Lung (tissue), 12 donors: ENCODE results near the gene MAMDC2. TPM values are rescaled to one million over a fixed set of nuclear protein-coding genes. Genes with fewer than 3 reads are reported as not detected.
"Not testable (repeated sequence)": the region's sequence is repeated elsewhere in the genome, so short reads cannot be mapped to it uniquely, and the experiment has no call there.

ENCODE experiments used
- ATAC-seq: fragments of 200-7000 bp; cut with Tn5 transposase; one replicate; pipeline ENCODE4 v1.9.1; 2020; ENCODE audit warnings: moderate number of reproducible peaks; ENCODE audit not compliant: insufficient read depth, low FRiP score
- DNase-seq, 3 donors: peaks; one replicate each; pipeline ENCODE4 v3.0.0-alpha.2; 2013 to 2017
- H3K27ac ChIP-seq, 2 donors: one replicate each; pipeline ENCODE4 v1.5.1; 2013; ENCODE audit warnings: mild to moderate bottlenecking in 2 of 2, moderate library complexity in 2 of 2, control low read depth in 1 of 2, inconsistent platforms in 1 of 2, low read depth in 1 of 2, low read length in 1 of 2
- H3K27me3 ChIP-seq, 3 donors: one replicate each; pipeline ENCODE4 v1.5.1; 2013; ENCODE audit warnings: low read length in 2 of 3; ENCODE audit not compliant: control insufficient read depth in 3 of 3, insufficient read depth in 3 of 3
- H3K36me3 ChIP-seq, 4 donors: one replicate each; pipeline ENCODE4 v1.5.1; 2013; ENCODE audit warnings: low read length in 4 of 4, mild to moderate bottlenecking in 1 of 4, moderate library complexity in 1 of 4; ENCODE audit not compliant: control insufficient read depth in 4 of 4, insufficient read depth in 4 of 4
- H3K4me1 ChIP-seq, 5 donors: one replicate each; pipeline ENCODE4 v1.5.1; 2013; ENCODE audit warnings: low read length in 5 of 5, mild to moderate bottlenecking in 2 of 5, moderate library complexity in 1 of 5; ENCODE audit not compliant: control insufficient read depth in 5 of 5, insufficient read depth in 5 of 5
- H3K4me3 ChIP-seq: one replicate; pipeline ENCODE4 v1.5.1; 2013; ENCODE audit warnings: mild to moderate bottlenecking, control low read depth, moderate library complexity
- H3K9ac ChIP-seq, 2 donors: one replicate each; pipeline ENCODE4 v1.5.1; 2013; ENCODE audit warnings: low read length in 2 of 2, control low read depth in 1 of 2; ENCODE audit not compliant: insufficient read depth in 1 of 2
- H3K9me3 ChIP-seq, 4 donors: one replicate each; pipeline ENCODE4 v1.5.1; 2013; ENCODE audit warnings: low read length in 3 of 4, mild to moderate bottlenecking in 1 of 4, moderate library complexity in 1 of 4; ENCODE audit not compliant: control insufficient read depth in 4 of 4, insufficient read depth in 3 of 4
- CTCF ChIP-seq: IDR thresholded peaks from 2 replicates; pipeline ENCODE4 v1.5.1; 2012; ENCODE audit warnings: mild to moderate bottlenecking; ENCODE audit errors: control extremely low read depth, extremely low read depth
- WGBS, 2 donors: extraction: QIAGEN DNeasy Blood & Tissue Kit; methylation state at CpG; one replicate each; pipeline ENCODE4 v1.1.7; 2013; 5-methylcytosine and 5-hydroxymethylcytosine counted together
- polyA plus RNA-seq, 2 donors: library from polyadenylated mRNA; stranded (reverse); fragments of 200-250 nt; gene quantifications; one replicate each; pipeline ENCODE4 v1.2.1, GENCODE V29; 2013
- total RNA-seq, 2 donors: library from RNA; depleted of rRNA in 1 of 2; stranded (reverse); fragments of >200 nt in 1 of 2; gene quantifications; one replicate each; pipeline ENCODE4 v1.2.1, GENCODE V29; 2014 to 2021
- donor health status: control.
- donor health status: control.
- donor health status: Bipolar disorder and iron deficiency.
- donor health status: healthy.
- donor health status: DM: yes; HTN: yes; CAD: no.

The MAMDC2 gene
- total and polyA plus RNA-seq, 4 donors = 6.5 to 28.6 (median 10.0) TPM

GRCh38 chr9:70177121-70177520, 133.5 kb downstream of the MAMDC2 start:
- TF ChIP-seq CTCF = no peak
- no peak overlapping the region for H3K4me3 ChIP-seq
- no peak overlapping the region for H3K9ac ChIP-seq
- H3K4me1 ChIP-seq = no peaks in the 10 kb centered on the region
- DNase-seq = no peak
- H3K27ac ChIP-seq = no peak overlapping the region
- 89 to 90% methylated on average over 1 of the region's 1 CpG for WGBS, 2 donors
- H3K27me3 ChIP-seq = no peaks in the 10 kb centered on the region
- ATAC-seq = no peak
- H3K36me3 ChIP-seq = peaks cover 0 to 2% (median 0%) of the 10 kb centered on the region in 4 donors
- no peaks in the 10 kb centered on the region for H3K9me3 ChIP-seq

GRCh38 chr9:70192707-70193106, 149.1 kb downstream of the MAMDC2 start:
- no peaks in the 10 kb centered on the region for H3K27me3 ChIP-seq
- no peak overlapping the region for H3K4me3 ChIP-seq
- H3K9me3 ChIP-seq = no peaks in the 10 kb centered on the region
- H3K4me1 ChIP-seq = no peaks in the 10 kb centered on the region
- H3K36me3 ChIP-seq = peaks cover 0 to 4% (median under 1%) of the 10 kb centered on the region in 4 donors
- WGBS, 2 donors = 79 to 83% methylated on average over 2 of the region's 2 CpGs
- no peak overlapping the region for H3K9ac ChIP-seq
- ATAC-seq = no peak
- no peak overlapping the region for H3K27ac ChIP-seq
- TF ChIP-seq CTCF = no peak
- no peak for DNase-seq

GRCh38 chr9:70195456-70195855, 151.8 kb downstream of the MAMDC2 start:
- DNase-seq (no peak), ATAC-seq (no peak)
- no peaks in the 10 kb centered on the region for H3K9me3 ChIP-seq
- TF ChIP-seq CTCF = no peak
- no peaks in the 10 kb centered on the region for H3K27me3 ChIP-seq
- H3K27ac ChIP-seq = no peak overlapping the region
- WGBS, 2 donors = 86 to 93% methylated on average over 3 of the region's 3 CpGs
- peaks cover 0 to 4% (median under 1%) of the 10 kb centered on the region in 4 donors for H3K36me3 ChIP-seq
- H3K9ac ChIP-seq = no peak overlapping the region
- no peak overlapping the region for H3K4me3 ChIP-seq
- H3K4me1 ChIP-seq = no peaks in the 10 kb centered on the region

GRCh38 chr9:70197216-70198044, 153.8 kb downstream of the MAMDC2 start:
- no peak for DNase-seq
- no peak for TF ChIP-seq CTCF
- Histone ChIP-seq H3K27me3 (no peaks in the 10 kb centered on the region), H3K4me1 (no peaks in the 10 kb centered on the region), H3K36me3 (peaks cover 0 to 4% (median under 1%) of the 10 kb centered on the region in 4 donors), H3K27ac (peak overlapping the region in 1 of 2 donors; percentile 21), H3K9ac (no peak overlapping the region), H3K9me3 (no peaks in the 10 kb centered on the region), H3K4me3 (no peak overlapping the region)
- ATAC-seq = no peak
- WGBS, 2 donors = 84 to 91% methylated on average over 9 of the region's 9 CpGs

GRCh38 chr9:70204743-70205142, 161.1 kb downstream of the MAMDC2 start:
- not testable (repeated sequence) for H3K4me1 ChIP-seq, DNase-seq, H3K36me3 ChIP-seq, H3K27ac ChIP-seq, ATAC-seq, H3K4me3 ChIP-seq, H3K9ac ChIP-seq, H3K9me3 ChIP-seq, H3K27me3 ChIP-seq
- WGBS, 2 donors = 88 to 95% methylated on average over 16 of the region's 16 CpGs
